NCI-H128 (cell line): Measurements from ENCODE around the gene MPI.
"Not testable (repeated sequence)": the region's sequence is repeated elsewhere in the genome, so short reads cannot be mapped to it uniquely, and the experiment has no call there.

Source experiments
- DNase-seq: peaks from one replicate; lab custom pipeline; 2025; ENCODE audit not compliant: unreplicated experiment; lab: John Stamatoyannopoulos, UW

The MPI gene

DNA sequence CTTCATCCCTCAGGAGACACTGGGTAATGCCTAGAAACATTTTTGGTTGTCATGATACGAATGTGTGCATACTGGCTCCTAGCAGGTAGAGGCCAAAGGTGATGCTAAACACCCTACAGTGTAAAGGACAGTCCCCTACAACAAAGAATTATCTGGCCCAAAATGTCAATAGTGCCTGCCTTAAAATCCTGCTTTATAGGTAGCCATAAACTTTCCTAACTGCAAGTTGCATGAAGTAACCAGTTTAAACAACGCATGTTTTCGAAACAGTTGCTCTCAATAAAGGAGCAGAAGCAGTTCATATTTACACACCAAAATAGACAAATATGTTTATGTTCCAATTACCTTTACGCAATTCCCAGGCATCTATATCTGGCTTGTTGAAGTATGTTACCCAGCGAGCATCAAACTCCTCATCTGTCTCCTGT, 38.9 kb downstream of the MPI start:
- no peak for DNase-seq

- DNase-seq: no peak
Observed at GRCh38 chr15:74933573-74933972, 43.7 kb downstream of the MPI start.

- DNase-seq: not testable (repeated sequence)
Observed at GRCh38 chr15:74935193-74935592, 45.4 kb downstream of the MPI start.

- DNase-seq: no peak
Observed at GRCh38 chr15:74937272-74937589, 47.4 kb downstream of the MPI start.

- DNase-seq: peak; percentile 68
Observed at GRCh38 chr15:74937590-74938371, 47.9 kb downstream of the MPI start, which contains the start of gene COX5A. COX5A (minus strand) TSS chr15:74938073; CDS start chr15:74938014, 59 bp downstream.

DNA sequence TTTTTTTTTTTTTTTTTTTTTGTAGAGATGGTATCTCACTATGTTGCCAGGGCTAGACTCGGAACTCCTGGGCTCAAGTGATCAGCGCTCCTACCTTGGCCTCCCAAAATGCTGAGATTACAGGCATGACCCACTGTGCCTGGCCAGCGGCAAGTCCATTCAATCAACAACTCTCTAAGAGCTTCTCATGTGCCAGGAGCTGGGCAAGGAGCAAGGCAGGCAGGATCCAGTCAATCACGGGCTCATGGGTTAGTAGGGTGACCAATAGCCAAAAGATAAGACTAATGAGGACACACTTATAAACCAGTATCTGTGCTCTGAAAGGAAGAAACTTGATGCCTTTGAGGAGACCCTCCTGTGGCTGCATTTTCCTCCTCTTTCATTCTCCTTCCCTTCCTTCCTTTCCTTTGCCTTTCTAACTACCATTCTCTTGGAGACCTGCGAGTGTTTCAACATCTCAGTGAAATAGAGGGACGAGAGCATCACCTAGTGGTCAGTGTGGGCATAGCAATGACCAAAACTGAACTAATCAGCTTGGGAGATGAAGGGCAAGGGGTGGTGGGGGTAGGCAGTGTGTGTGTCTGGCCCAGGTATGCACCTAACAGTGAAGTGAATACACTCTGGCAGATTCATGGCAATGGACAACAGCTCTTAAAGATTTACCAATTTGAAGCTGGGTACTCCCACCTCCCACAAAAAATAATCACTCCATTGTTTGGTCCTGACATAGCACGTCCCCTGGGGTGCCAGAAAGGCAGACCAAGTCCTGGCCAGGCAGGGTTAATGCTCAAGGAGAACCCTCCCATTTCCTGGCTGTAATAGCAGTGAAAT, 60.5 kb downstream of the MPI start:
- peak; percentile 33 for DNase-seq

- no peak for DNase-seq
Observed at GRCh38 chr15:74951006-74951405, 61.2 kb downstream of the MPI start.
